MM.1S (cell line): ENCODE results near the gene MBTPS1.

Experiments used
- CTCF ChIP-seq: fragments of 300-600 bp; sonication (generic); IDR thresholded peaks from 2 replicates; pipeline ENCODE4 v1.5.1; 2016; ENCODE audit warnings: antibody characterized with exemption, low read length, mixed read lengths
- EZH2 ChIP-seq: fragments of 300-600 bp; sonication (generic); optimal IDR thresholded peaks from 2 replicates; pipeline ENCODE3; 2017; ENCODE audit warnings: low read depth, mild to moderate bottlenecking, antibody characterized with exemption, low read length, mixed read lengths

- TF ChIP-seq CTCF (no peak), EZH2 (no peak)
Observed at GRCh38 chr16:84109598-84110335, 7.0 kb downstream of the MBTPS1 start.
